Mucosa of descending colon (tissue), 3 donors: Measurements from ENCODE around the gene ARHGAP10. TPM values are rescaled to one million over a fixed set of nuclear protein-coding genes. Genes with fewer than 3 reads are reported as not detected.

ENCODE experiments used
- ATAC-seq: fragments of 200-7000 bp; cut with Tn5 transposase; one replicate; pipeline ENCODE4 v1.9.1; 2020; ENCODE audit warnings: mild to moderate bottlenecking, moderate library complexity
- DNase-seq, 3 donors: peaks; one replicate each; pipeline ENCODE4 v3.0.0-alpha.2; 2020
- H3K36me3 ChIP-seq: fragments of 200-600 bp; one replicate; pipeline ENCODE4 v1.8.0; 2021; ENCODE audit warnings: low read depth, mild to moderate bottlenecking
- H3K4me1 ChIP-seq: fragments of 200-600 bp; one replicate; pipeline ENCODE4 v1.8.0; 2021; ENCODE audit warnings: low read depth, mild to moderate bottlenecking
- H3K4me3 ChIP-seq: fragments of 200-600 bp; one replicate; pipeline ENCODE4 v1.8.0; 2021; ENCODE audit warnings: mild to moderate bottlenecking
- H3K9me3 ChIP-seq: fragments of 200-600 bp; one replicate; pipeline ENCODE4 v1.8.0; 2021; ENCODE audit warnings: mild to moderate bottlenecking
- CTCF ChIP-seq: fragments of 200-600 bp; IDR thresholded peaks from one replicate; pipeline ENCODE4 v1.8.0; 2022; ENCODE audit warnings: antibody characterized with exemption, mild to moderate bottlenecking
- intact Hi-C, 2 donors: fragments of 100-400 bp; cut with DNase I in 1 of 2; cut with micrococcal nuclease in 1 of 2; formaldehyde crosslinking; loops; one replicate each; pipeline versions ENCODE4 v1.11.0 to v1.11.1; 2022; cut with DNase I, micrococcal nuclease
- total RNA-seq, 3 donors: library from RNA; stranded (reverse); fragmentation: NEBNext Ultra II Directional in 2 of 3; extraction: Animal tissue kit (Norgen Biotek cat#: 25700) in 2 of 3; gene quantifications; one replicate each; pipeline versions ENCODE4 v1.2.1 to v1.2.4, GENCODE V29; 2021 to 2023
- donor health status: DM: no; HTN: no; CAD: no; lungs with moderate emphysema.
- donor health status: DM: no; HTN: no; CAD: no.
- donor health status: DM: no; HTN: yes; CAD: no.

The ARHGAP10 gene
- total RNA-seq, 3 donors from 2014 or later, result 3.0 to 66.6 (median 8.1) TPM

DNA sequence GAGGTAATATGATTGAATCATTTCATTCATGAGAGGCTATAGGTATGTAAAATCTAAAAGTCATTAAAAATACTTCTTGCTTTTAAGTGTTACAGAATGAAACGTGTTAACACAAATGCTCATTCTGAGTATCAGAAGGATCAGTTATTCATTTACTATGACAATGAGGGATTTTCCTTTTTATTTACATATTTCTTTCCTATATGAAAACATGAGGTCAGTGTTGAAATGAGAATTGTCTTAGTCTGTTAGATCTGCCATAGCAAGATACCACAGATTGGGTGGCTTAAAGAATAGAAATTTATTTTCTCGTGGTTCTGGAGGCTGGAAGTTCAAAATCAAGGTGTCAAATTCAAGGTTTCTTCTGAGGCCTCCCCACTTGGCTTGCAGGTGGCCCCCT lies 181.2 kb downstream of the ARHGAP10 start:
- Histone ChIP-seq H3K4me1 (no peaks in the 10 kb centered on the region), H3K9me3 (no peaks in the 10 kb centered on the region), H3K36me3 (no peaks in the 10 kb centered on the region), H3K4me3 (no peak overlapping the region)
- TF ChIP-seq CTCF, result no peak
- DNase-seq (no peak), ATAC-seq (no peak)
- intact Hi-C loops, result no loop called here

DNA sequence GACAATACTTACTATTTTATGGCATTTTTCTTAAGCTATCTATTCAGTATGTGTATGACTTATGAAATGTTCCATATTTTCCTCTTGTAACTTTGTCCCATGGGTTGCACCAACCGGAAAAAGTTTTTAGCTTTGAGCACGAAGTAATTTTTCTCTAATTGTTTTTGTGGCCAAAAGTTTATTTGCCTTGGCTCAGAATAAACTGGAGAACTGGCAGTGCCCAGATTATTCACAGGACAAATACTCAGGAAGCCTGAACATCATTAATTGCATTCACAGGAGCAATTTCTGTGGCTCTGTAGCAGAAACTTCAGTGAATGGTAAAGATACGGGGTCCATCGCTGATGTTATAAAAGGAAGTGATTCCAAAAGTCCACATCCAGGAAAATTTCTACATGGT lies 184.5 kb downstream of the ARHGAP10 start:
- no peak overlapping the region for H3K4me3 ChIP-seq
- no peaks in the 10 kb centered on the region for H3K36me3 ChIP-seq
- no peak for DNase-seq
- intact Hi-C loops, result no loop called here
- TF ChIP-seq CTCF, result no peak
- H3K4me1 ChIP-seq, result no peaks in the 10 kb centered on the region
- H3K9me3 ChIP-seq, result no peaks in the 10 kb centered on the region
- ATAC-seq, result no peak

DNA sequence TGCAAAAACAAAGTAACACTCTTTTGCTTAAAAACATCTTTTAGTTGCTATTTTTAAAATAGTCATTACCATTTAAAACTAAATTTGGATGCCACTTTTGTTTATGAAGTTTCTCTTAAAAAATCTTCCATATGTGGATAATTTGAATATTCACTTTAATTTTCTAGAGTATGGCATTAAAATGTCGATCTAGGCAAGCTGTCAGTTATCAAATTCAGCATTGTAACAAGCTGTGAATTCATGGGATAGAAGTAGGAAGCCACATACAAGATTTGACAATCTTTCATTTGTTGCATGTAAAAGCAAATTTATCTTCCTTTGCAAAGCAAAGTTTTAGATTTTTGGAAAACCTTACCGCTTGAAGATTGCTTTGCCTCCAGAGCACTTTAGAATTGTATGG lies 191.5 kb downstream of the ARHGAP10 start:
- no peak for ATAC-seq
- Histone ChIP-seq H3K4me1 (no peaks in the 10 kb centered on the region), H3K9me3 (no peaks in the 10 kb centered on the region), H3K36me3 (no peaks in the 10 kb centered on the region), H3K4me3 (no peak overlapping the region)
- TF ChIP-seq CTCF, result no peak
- intact Hi-C loops, result no loop called here
- no peak for DNase-seq

DNA sequence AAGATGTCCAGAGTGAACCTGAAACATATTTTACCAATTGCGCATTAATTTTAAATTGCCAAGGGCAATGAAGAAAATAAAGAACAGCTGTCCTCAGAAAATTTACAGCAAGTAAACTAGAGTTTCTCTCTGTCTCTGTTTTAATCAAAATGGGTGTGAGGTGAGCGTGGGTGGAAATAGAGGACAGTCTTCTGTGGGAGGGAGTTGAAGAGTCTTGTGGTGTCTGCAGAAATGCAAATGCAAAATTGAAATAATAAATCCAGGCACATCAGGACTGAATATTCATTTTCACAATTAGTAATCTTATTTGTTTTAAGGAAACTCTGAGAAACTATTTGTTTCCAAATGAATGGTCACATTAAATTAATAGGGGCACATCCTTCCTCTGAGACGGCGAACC lies 192.0 kb downstream of the ARHGAP10 start:
- H3K4me1 ChIP-seq, result no peaks in the 10 kb centered on the region
- intact Hi-C loops, result no loop called here
- ATAC-seq (no peak), DNase-seq (no peak)
- no peaks in the 10 kb centered on the region for H3K9me3 ChIP-seq
- no peak overlapping the region for H3K4me3 ChIP-seq
- no peak for TF ChIP-seq CTCF
- H3K36me3 ChIP-seq, result no peaks in the 10 kb centered on the region

DNA sequence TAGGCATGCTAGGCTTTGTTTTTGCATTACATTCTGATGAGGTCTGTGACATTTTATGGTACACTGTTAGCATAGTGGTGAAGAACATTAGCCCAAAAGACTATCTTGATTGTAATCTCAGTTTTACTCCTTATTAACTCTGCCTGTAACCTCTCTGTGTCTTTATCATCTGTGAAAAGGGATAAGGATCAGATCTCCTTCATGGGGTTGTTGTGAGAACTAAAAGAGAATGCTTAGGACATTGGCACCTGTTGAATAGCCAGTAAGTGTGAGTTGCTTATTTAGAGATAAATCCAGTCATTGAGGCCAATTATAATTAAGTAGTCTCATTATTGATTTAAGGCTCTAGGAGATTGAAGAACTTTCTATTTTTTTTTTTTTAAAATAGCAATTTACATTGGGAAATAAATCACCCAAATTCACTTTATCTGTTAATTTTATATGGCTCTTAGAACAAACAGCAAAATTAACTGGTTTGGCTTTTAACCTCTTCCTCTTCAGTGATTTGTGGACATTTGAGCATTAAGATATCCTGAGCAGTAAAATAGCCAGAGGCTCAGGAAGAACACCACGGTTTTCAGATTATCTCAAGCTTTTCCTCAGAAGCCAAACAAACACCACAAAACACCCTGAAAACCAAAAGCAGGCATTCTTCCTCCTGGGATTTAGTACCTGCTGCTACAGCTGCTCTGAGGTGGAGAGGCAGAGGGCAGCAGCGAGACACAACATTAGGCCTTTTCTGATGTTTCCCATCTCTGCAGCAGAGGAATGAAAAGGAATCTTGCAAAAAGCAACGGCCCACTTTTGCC lies 192.9 kb downstream of the ARHGAP10 start:
- no peak for TF ChIP-seq CTCF
- H3K36me3 ChIP-seq, result no peaks in the 10 kb centered on the region
- DNase-seq (peak in 2 of 3 donors; percentile 62 to 70), ATAC-seq (peak; percentile 60)
- intact Hi-C loops, result no loop called here
- H3K4me1 ChIP-seq, result no peaks in the 10 kb centered on the region
- H3K9me3 ChIP-seq, result no peaks in the 10 kb centered on the region
- no peak overlapping the region for H3K4me3 ChIP-seq
